HG03565 (cell line): Measurements from ENCODE around the gene EXD2.

Source experiments
- ATAC-seq: cut with Tn5 transposase; IDR thresholded peaks from one replicate; pipeline ENCODE4 v1.9.1; 2021; ENCODE audit warnings: mild to moderate bottlenecking, moderate library complexity; ENCODE audit not compliant: unreplicated experiment

Gene EXD2

GRCh38 chr14:69247676-69248440 lies 56.6 kb downstream of the EXD2 start:
- ATAC-seq = no peak

GRCh38 chr14:69249603-69250002 lies 58.3 kb downstream of the EXD2 start:
- no peak for ATAC-seq

DNA sequence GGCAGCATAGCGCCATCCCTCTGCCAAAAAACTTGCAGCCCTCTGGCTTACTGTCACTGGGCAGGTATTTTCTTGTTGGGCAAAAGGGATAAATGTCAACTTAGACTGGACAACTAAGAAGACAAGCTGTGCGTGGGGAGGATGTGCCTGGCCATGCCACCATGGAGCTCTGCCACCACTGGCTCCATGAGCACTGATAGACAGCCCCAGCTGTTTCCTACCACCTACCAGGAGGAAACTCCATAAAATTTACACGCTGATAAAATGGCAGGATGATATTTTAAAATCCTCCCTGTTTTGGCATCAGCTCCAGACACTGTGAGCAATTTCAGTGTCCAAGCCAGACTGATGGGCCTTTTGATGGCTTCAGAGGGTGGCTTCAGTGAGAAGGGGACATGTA lies 61.6 kb downstream of the EXD2 start:
- ATAC-seq = no peak

DNA sequence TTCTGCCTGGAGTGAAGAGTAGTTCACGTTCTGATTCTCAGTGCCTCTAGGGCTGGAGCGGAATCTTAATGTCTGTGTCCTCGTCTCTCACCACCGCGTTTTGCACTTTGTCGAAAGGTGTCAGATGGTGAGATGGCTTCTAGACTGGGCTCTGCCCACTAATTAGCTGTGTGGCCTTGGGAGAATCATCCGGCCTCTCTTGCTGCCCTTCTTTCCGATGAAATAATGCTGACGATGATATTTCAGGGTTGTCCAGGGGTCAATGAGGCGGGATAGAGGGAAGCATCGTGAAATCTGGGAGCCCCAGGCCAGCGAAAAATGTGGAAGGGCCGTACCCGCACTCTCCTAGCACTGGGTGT lies 67.8 kb downstream of the EXD2 start:
- no peak for ATAC-seq

GRCh38 chr14:69259527-69260189 lies 68.4 kb downstream of the EXD2 start, which contains the start of gene GALNT16:
Gene GALNT16, plus strand, starts transcription at chr14:69260158. Its CDS starts 133 bp downstream, at chr14:69260291.
- ATAC-seq = no peak

DNA sequence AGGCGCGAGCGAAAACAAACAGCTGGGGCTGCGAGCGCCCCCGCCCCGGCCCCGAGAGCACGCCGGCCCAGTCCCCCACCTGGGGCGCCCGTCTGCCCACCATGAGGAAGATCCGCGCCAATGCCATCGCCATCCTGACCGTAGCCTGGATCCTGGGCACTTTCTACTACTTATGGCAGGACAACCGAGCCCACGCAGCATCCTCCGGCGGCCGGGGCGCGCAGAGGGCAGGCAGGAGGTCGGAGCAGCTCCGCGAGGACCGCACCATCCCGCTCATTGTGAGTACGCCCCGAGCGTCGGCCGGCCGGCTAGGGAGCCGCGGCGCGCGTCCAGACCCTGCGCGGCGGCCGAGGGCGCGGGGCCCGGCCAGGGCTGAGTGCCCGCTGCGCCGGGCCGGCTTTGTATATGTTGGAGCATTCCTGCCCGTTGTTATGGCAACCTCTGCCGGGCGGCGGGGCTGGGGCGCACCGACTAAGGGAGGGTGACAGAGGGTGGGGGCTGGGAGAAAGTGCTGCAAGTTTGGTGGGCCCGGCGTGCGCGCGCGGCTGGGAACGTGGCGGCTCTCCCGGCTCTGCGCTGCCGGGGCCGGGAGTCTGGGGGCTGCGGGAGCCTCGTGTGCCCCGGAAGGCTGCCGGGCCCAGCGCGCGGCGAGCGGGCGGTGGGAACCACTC lies 69.0 kb downstream of the EXD2 start:
- no peak for ATAC-seq

DNA sequence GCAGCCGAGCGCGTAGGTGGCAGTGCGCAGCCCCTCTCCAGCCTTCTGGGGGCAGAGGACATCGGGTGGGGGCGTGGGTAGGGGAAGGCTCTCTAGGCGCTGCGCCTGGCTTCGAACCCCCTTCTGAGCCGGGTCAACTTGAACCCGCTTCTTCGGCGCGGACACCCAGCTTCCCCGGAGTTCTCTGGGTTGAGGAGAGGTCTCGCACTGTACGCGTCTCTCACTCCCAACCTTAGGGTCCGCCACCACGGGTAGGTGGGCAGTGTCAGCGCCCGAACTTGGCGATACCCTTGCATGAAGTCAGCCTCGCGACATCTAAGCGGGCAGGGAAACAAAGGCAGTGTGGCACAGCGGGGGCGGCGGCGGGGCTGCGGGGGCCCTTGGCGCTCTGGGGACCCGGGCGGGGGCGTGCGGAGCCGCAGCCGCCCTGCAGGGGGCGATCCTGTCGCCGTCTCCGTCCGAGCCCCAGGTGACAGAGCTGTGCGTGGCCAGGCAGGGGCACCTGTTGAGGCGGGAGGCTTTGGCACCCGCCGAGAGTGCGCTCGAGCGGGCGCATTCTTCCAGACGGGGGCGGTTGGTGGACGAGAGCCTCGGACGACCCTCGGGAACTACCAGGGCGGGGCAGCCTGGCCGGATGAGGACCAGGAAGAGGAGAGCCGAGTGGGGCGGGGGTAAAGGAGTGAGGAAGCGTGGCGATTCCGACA lies 69.7 kb downstream of the EXD2 start:
- no peak for ATAC-seq

GRCh38 chr14:69261761-69262331 lies 70.5 kb downstream of the EXD2 start:
- ATAC-seq = no peak

- ATAC-seq = no peak
These were observed 71.2 kb downstream of the EXD2 start for GRCh38 chr14:69262516-69262915.

DNA sequence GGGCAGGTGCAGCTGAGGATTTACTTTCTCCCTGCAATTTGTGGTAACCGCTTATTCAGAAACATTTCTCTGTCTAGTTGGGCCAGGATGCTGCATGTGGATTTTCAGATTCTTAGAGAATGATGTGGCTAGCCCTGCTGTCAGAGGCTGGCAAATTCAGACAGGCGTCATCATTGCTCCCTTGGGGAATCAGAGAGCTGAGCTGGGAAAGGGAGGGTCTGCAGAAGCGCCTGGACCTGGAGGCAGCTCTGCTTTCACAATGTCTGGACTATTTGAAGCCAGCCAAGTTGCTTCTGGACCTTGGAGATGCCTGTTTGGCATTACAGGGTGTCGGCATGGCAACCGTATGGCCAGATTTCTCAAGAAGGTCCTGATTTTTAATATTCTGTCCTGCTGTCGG lies 72.1 kb downstream of the EXD2 start:
- ATAC-seq = no peak

DNA sequence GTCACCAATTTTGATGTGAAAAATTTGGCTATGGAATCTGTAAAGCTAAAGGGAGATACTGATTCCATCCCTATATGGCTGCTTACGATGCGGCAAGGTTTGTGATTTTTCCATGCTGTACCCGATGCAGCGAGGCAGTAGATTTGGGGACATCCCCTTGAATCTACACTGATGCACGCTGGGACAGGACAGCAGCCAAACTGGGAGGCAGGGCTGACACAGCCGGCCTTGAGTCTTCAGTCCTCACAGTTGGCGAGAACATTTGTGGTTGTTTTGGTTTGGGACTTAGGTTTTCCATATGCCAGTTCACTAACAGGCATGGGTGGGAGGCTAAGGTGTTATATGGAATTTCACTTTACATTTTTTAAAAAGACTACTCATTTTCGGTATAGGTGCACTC lies 72.5 kb downstream of the EXD2 start:
- ATAC-seq = no peak

GRCh38 chr14:69266572-69267345 lies 75.5 kb downstream of the EXD2 start:
- ATAC-seq = no peak

DNA sequence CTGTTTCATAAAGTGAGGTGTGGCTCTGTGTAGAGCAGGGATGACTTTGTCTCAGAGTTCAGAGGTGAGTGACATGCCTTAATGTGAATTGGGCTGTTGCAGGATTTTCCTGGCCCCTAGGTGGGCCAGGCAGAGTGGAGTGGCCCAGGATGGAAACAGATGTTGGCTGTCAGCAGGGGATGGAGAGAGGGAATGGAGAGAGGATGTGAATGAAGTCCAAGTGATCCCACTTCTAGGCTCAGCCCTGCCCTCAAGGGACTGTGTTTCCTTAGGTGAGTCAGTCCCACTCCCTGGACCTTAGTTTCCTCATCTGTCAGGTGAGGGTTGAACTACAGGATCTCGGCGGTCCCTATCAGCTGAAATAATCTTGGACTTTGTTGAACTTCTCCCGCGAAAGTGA lies 76.2 kb downstream of the EXD2 start:
- no peak for ATAC-seq

GRCh38 chr14:69268223-69268622 lies 76.9 kb downstream of the EXD2 start:
- ATAC-seq = no peak

GRCh38 chr14:69268763-69269162 lies 77.5 kb downstream of the EXD2 start:
- ATAC-seq = no peak

DNA sequence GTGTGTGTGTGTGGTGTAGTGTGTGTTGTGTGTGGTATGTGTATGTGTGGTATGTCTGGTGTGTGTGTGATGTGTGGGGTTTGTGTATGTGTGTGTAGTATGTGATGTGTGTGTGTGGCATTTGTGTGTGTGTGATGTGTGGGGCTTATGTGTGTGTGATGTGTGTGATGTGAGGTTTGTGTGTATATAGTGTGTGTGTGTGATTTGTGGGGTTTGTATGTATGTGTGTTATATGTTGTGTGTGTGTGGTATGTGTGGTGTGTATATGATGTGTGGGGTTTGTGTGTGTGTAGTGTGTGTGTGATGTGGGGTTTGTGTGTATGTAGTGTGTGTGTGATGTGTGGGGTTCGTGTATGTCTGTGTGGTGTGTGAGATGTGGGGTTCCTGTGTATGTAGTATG lies 78.1 kb downstream of the EXD2 start:
- ATAC-seq = no peak

DNA sequence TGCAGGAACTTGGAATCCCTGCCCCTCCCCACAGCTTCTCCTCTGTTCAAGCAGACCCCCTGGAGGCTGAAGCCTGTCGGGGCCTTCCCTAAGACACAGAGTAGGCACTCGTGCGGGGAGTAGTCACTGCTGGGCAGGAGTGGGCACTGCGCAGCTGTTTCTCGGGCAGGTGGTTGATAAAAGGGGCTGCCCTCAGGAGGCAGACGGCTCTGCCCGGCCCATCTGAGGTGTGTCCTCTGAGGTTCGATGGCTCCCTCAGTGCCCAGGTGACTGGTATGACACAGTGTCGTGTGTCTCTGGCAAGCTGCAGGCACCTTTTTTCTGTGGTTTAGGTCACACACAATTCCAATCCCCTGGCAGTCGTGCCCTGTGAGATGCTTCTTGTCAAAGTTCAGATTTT lies 78.8 kb downstream of the EXD2 start:
- ATAC-seq = no peak

DNA sequence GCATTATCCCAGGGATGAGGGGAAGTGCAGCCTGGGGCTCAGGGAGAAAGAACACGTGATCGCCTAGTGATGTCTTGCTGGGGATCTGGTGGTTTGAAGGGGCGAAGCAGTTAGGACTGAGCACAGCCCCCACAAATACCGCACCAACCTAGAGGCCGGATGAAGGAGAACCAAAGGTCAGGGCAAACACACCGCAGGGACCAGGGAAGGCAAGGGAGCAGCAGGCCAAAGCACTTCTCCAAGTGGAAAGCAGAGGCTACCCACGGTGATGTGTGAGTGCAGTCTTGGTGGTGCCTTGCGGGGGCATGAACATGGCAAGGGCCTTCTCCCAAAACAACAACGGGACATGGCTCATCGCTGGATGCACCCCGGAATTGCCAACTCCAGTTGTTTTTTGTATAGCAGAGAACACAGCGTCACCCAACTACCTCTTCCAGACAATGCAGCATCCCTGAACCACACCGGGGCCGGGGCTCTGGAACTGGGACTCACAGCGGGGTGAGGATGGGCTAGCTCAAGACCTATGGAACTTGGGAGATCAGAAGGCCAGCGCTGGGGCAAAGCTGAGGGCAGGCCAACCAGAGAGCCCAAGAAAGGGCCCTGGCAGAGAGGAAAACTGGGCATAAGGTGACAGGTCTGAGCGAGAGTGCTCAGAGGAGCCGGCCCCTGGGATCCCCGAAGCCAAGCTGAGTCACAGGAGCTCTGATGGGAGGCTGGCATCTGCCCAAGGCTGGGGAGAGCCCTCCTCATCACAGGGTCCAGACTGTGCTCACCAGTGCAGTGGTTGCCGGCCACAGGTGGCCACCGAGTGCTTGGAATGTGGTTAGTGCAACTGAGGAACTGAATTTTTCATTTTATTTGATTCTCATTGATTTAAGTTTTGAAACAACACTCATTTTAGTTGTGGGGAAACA lies 79.8 kb downstream of the EXD2 start:
- ATAC-seq = no peak

GRCh38 chr14:69274321-69274720 lies 83.0 kb downstream of the EXD2 start:
- no peak for ATAC-seq
